HepG2 (cell line): ENCODE results near the gene XPC. TPM values are rescaled to one million over a fixed set of nuclear protein-coding genes. Genes with fewer than 3 reads are reported as not detected.

Source experiments
- ELF4 ChIP-seq: sonication (generic); formaldehyde crosslinking; IDR thresholded peaks from 2 replicates; pipeline ENCODE4 v1.5.0; 2020; ENCODE audit warnings: missing genetic modification reagents, mild to moderate bottlenecking, moderate library complexity, borderline replicate concordance
- FIP1L1 ChIP-seq: fragments of 200-400 bp; formaldehyde crosslinking; IDR thresholded peaks from 2 replicates; pipeline ENCODE4 v1.6.1; 2018; ENCODE audit warnings: low read depth, mild to moderate bottlenecking, low read length, moderate library complexity, borderline replicate concordance; ENCODE audit not compliant: insufficient read depth
- GATAD2A ChIP-seq: IDR thresholded peaks from 2 replicates; pipeline ENCODE4 v1.6.1; 2016
- HNF4G ChIP-seq, 2 experiments: sonication (generic) in 1 of 2; formaldehyde crosslinking in 1 of 2; IDR thresholded peaks; 2 replicates each; pipeline versions ENCODE4 v1.4.0 to v1.6.1; 2011 to 2020; ENCODE audit warnings: borderline replicate concordance in 2 of 2, low read depth in 2 of 2, mild to moderate bottlenecking in 2 of 2, low read length in 1 of 2, missing genetic modification reagents in 1 of 2, moderate library complexity in 1 of 2
- KAT2B ChIP-seq: fragments of 150-350 bp; IDR thresholded peaks from 2 replicates; pipeline ENCODE4 v1.6.1; 2014; ENCODE audit warnings: low read depth, low read length, borderline replicate concordance
- MBD4 ChIP-seq: IDR thresholded peaks from 2 replicates; pipeline ENCODE4 v1.6.1; 2012; ENCODE audit warnings: low read length, inconsistent platforms, borderline replicate concordance
- MED8 ChIP-seq: sonication (generic); formaldehyde crosslinking; IDR thresholded peaks from 2 replicates; pipeline ENCODE4 v1.8.1; 2023; ENCODE audit warnings: mild to moderate bottlenecking, missing genetic modification reagents; ENCODE audit not compliant: insufficient replicate concordance
- MEIS2 ChIP-seq: sonication (generic); formaldehyde crosslinking; IDR thresholded peaks from 2 replicates; pipeline ENCODE4 v1.9.0; 2021; ENCODE audit warnings: mild to moderate bottlenecking, missing genetic modification reagents
- NFIC ChIP-seq: IDR thresholded peaks from 2 replicates; pipeline ENCODE4 v1.6.1; 2012; ENCODE audit warnings: mild to moderate bottlenecking, low read length, inconsistent platforms
- PAX8 ChIP-seq: sonication (generic); formaldehyde crosslinking; IDR thresholded peaks from 2 replicates; pipeline ENCODE4 v1.8.0; 2022; ENCODE audit warnings: mild to moderate bottlenecking, missing genetic modification reagents, borderline replicate concordance
- SMYD3 ChIP-seq: sonication (generic); formaldehyde crosslinking; IDR thresholded peaks from 2 replicates; pipeline ENCODE4 v1.8.1; 2023; ENCODE audit warnings: mild to moderate bottlenecking, missing genetic modification reagents
- ZKSCAN5 ChIP-seq: sonication (generic); formaldehyde crosslinking; IDR thresholded peaks from 2 replicates; pipeline ENCODE4 v1.5.1; 2020; ENCODE audit warnings: mild to moderate bottlenecking, missing genetic modification reagents
- ZNF180 ChIP-seq: sonication (generic); formaldehyde crosslinking; IDR thresholded peaks from 2 replicates; pipeline ENCODE4 v1.4.0; 2020; ENCODE audit warnings: low read depth, missing genetic modification reagents, borderline replicate concordance
- ZNF282 ChIP-seq: fragments of 450-650 bp; IDR thresholded peaks from 2 replicates; pipeline ENCODE4 v1.6.1; 2018; ENCODE audit not compliant: partially characterized antibody
- ZNF33A ChIP-seq: sonication (generic); formaldehyde crosslinking; IDR thresholded peaks from 2 replicates; pipeline ENCODE4 v1.5.1; 2020; ENCODE audit warnings: missing genetic modification reagents, mild to moderate bottlenecking, moderate library complexity, borderline replicate concordance
- ZNF562 ChIP-seq: sonication (generic); formaldehyde crosslinking; IDR thresholded peaks from 2 replicates; pipeline ENCODE4 v1.8.0; 2022; ENCODE audit warnings: missing genetic modification reagents, borderline replicate concordance
- ZNF615 ChIP-seq: sonication (generic); formaldehyde crosslinking; IDR thresholded peaks from 2 replicates; pipeline ENCODE4 v1.5.0; 2020; ENCODE audit warnings: mild to moderate bottlenecking, missing genetic modification reagents, borderline replicate concordance
- polyA plus RNA-seq, 8 experiments: library from polyadenylated mRNA; depleted of rRNA in 3 of 8; stranded (reverse) in 7 of 8; unstranded in 1 of 8; fragments of >200 nt; fragmentation: Illumina TruSeq in 4 of 8; extraction: Trizol in 4 of 8; gene quantifications; 2 replicates each; pipeline versions ENCODE4 v1.2.1 to v1.2.3, GENCODE V29; 2011 to 2016; ENCODE audit warnings: low read depth in 4 of 8, missing spikeins in 1 of 8, mixed read lengths in 1 of 8; ENCODE audit not compliant: insufficient read depth in 1 of 8
- total RNA-seq, 5 experiments: library from RNA; depleted of rRNA; stranded (reverse); fragments of >200 nt; fragmentation: Illumina TruSeq; extraction: Trizol; gene quantifications; 2 replicates each; pipeline ENCODE4 v1.2.3, GENCODE V29; 2016; ENCODE audit warnings: low read depth in 1 of 5
- TF ChIP-seq, protein P1 (sequence below): IDR thresholded peaks from 2 replicates; pipeline ENCODE4 v1.6.1; 2016; ENCODE audit warnings: low read depth
- TF ChIP-seq, protein P2 (sequence below): sonication (generic); formaldehyde crosslinking; conservative IDR thresholded peaks from 2 replicates; pipeline ENCODE4 v1.4.0; 2020; ENCODE audit warnings: missing genetic modification reagents
- TF ChIP-seq, protein P3 (sequence below): sonication (generic); formaldehyde crosslinking; IDR thresholded peaks from 2 replicates; pipeline ENCODE4 v1.4.0; 2020; ENCODE audit warnings: missing genetic modification reagents
- TF ChIP-seq, protein P4 (sequence below): sonication (generic); formaldehyde crosslinking; IDR thresholded peaks from 2 replicates; pipeline ENCODE4 v1.4.0; 2020; ENCODE audit warnings: missing genetic modification reagents

XPC gene
- total and polyA plus RNA-seq, 2 of the 13 experiments (the other 11 are each of a cell fraction or from before 2014, with no cell fraction given): 9.4 to 24.1 TPM

DNA sequence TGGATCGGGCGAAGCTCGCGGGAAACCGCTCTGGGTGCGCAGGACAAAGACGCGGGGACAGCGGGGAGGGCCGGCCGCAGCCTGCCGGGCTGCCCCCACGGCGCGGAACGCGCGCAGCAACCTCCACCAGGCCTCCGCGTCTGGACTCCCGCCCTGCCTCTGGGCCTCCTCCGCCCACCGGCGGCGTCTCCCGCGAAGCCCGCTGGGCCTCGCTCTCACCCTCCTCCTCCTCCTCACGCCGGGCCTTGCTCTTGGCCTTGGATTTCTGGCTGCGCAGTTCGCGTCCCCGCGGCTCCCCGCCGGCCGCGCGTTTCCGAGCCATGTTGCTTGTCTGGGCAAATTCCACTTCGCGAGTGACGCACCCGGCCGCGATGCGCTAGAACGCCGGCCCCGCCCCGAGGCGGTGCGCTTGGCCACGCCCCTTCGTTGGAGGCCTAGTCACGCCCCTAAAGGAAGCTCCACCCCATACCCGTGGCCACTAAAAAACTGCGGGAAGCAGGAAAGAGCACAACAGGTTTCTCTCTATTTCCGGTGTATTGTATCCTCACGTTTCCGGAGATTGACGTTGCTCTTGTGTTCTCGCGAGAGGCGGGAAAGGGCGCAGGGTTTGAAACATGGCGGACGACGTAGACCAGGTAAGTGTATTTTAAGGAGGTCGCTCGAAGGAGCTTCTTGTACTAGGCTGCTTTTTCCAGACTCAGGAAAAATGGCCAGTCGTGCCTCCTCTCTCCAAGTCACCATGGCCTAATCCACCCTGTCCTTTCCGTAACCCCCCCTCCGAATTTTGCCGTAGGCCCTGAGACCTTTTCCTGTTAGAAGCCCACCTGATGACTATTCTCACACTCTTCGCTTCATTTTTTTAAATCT, at the start of gene XPC, which contains the start of gene LSM3 (continued):
- TF ChIP-seq PAX8 (CRISPR knock-in tag): 0 out of 2 replicates have a peak, but pooled peaks have one; percentile 2
- no peak for TF ChIP-seq ZNF562 (CRISPR knock-in tag)
- peak; percentile 62 for TF ChIP-seq GATAD2A (CRISPR knock-in tag)
- TF ChIP-seq ZNF615 (CRISPR knock-in tag): no peak
- TF ChIP-seq MEIS2 (CRISPR knock-in tag): peak; percentile 49
- peak; percentile 69 for TF ChIP-seq MED8
- peak; percentile 49; the same call in 1 of the 2 replicates for TF ChIP-seq HNF4G (IDR thresholded peaks at IDR 0.05; ENCODE audit: borderline replicate concordance, low read depth, low read length)
- TF ChIP-seq HNF4G (CRISPR knock-in tag; IDR thresholded peaks at IDR 0.05; ENCODE audit: borderline replicate concordance, low read depth): no peak; the same call in 1 of the 2 replicates
- TF ChIP-seq ZNF180: no peak
- TF ChIP-seq SMYD3 (CRISPR knock-in tag): no peak
- TF ChIP-seq, protein P1, sequence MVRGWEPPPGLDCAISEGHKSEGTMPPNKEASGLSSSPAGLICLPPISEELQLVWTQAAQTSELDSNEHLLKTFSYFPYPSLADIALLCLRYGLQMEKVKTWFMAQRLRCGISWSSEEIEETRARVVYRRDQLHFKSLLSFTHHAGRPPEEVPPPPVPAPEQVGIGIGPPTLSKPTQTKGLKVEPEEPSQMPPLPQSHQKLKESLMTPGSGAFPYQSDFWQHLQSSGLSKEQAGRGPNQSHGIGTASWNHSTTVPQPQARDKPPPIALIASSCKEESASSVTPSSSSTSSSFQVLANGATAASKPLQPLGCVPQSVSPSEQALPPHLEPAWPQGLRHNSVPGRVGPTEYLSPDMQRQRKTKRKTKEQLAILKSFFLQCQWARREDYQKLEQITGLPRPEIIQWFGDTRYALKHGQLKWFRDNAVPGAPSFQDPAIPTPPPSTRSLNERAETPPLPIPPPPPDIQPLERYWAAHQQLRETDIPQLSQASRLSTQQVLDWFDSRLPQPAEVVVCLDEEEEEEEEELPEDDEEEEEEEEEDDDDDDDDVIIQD (CRISPR knock-in tag): peak; percentile 85; the same call in 1 of the 2 replicates
- 0 out of 2 replicates have a peak, but pooled peaks have one; percentile 42 for TF ChIP-seq NFIC
- TF ChIP-seq, protein P2, sequence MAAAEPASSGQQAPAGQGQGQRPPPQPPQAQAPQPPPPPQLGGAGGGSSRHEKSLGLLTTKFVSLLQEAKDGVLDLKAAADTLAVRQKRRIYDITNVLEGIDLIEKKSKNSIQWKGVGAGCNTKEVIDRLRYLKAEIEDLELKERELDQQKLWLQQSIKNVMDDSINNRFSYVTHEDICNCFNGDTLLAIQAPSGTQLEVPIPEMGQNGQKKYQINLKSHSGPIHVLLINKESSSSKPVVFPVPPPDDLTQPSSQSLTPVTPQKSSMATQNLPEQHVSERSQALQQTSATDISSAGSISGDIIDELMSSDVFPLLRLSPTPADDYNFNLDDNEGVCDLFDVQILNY (CRISPR knock-in tag): peak; percentile 56
- no peak; the same call in 1 of the 2 replicates for TF ChIP-seq ZNF33A (CRISPR knock-in tag)
- TF ChIP-seq, protein P3, sequence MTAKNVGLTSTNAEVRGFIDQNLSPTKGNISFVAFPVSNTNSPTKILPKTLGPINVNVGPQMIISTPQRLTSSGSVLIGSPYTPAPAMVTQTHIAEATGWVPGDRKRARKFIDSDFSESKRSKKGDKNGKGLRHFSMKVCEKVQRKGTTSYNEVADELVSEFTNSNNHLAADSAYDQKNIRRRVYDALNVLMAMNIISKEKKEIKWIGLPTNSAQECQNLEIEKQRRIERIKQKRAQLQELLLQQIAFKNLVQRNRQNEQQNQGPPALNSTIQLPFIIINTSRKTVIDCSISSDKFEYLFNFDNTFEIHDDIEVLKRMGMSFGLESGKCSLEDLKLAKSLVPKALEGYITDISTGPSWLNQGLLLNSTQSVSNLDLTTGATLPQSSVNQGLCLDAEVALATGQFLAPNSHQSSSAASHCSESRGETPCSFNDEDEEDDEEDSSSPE (CRISPR knock-in tag): peak; percentile 94
- 0 out of 2 replicates have a peak, but pooled peaks have one; percentile 75 for TF ChIP-seq FIP1L1
- peak; percentile 97; the same call in 1 of the 2 replicates for TF ChIP-seq ELF4 (CRISPR knock-in tag)
- no peak for TF ChIP-seq ZKSCAN5 (CRISPR knock-in tag)
- no peak for TF ChIP-seq MBD4
- TF ChIP-seq ZNF282: no peak
- no peak for TF ChIP-seq KAT2B
- TF ChIP-seq, protein P4, sequence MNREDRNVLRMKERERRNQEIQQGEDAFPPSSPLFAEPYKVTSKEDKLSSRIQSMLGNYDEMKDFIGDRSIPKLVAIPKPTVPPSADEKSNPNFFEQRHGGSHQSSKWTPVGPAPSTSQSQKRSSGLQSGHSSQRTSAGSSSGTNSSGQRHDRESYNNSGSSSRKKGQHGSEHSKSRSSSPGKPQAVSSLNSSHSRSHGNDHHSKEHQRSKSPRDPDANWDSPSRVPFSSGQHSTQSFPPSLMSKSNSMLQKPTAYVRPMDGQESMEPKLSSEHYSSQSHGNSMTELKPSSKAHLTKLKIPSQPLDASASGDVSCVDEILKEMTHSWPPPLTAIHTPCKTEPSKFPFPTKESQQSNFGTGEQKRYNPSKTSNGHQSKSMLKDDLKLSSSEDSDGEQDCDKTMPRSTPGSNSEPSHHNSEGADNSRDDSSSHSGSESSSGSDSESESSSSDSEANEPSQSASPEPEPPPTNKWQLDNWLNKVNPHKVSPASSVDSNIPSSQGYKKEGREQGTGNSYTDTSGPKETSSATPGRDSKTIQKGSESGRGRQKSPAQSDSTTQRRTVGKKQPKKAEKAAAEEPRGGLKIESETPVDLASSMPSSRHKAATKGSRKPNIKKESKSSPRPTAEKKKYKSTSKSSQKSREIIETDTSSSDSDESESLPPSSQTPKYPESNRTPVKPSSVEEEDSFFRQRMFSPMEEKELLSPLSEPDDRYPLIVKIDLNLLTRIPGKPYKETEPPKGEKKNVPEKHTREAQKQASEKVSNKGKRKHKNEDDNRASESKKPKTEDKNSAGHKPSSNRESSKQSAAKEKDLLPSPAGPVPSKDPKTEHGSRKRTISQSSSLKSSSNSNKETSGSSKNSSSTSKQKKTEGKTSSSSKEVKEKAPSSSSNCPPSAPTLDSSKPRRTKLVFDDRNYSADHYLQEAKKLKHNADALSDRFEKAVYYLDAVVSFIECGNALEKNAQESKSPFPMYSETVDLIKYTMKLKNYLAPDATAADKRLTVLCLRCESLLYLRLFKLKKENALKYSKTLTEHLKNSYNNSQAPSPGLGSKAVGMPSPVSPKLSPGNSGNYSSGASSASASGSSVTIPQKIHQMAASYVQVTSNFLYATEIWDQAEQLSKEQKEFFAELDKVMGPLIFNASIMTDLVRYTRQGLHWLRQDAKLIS (CRISPR knock-in tag): no peak
